HepG2 (cell line): Measurements from ENCODE around the gene MACROH2A1. TPM values are rescaled to one million over a fixed set of nuclear protein-coding genes. Genes with fewer than 3 reads are reported as not detected.

ENCODE experiments used
- ASH2L ChIP-seq: fragments of 300-600, 200-600 bp; sonication (generic); IDR thresholded peaks from 2 replicates; pipeline ENCODE4 v1.7.0; 2017; ENCODE audit warnings: low read depth, mild to moderate bottlenecking, moderate library complexity, mixed read lengths, low read length; ENCODE audit not compliant: insufficient read length
- FOSL1 ChIP-seq: sonication (generic); formaldehyde crosslinking; IDR thresholded peaks from 2 replicates; pipeline ENCODE4 v1.9.0; 2021; ENCODE audit warnings: missing genetic modification reagents, borderline replicate concordance
- KMT2B ChIP-seq: IDR thresholded peaks from 2 replicates; pipeline ENCODE4 v1.6.1; 2016; ENCODE audit warnings: missing genetic modification reagents, missing compliant biosample characterization
- NFKBIZ ChIP-seq: IDR thresholded peaks from 2 replicates; pipeline ENCODE4 v1.6.1; 2018; ENCODE audit warnings: missing genetic modification reagents, missing compliant biosample characterization
- NKX3-1 ChIP-seq: sonication (generic); formaldehyde crosslinking; IDR thresholded peaks from 2 replicates; pipeline ENCODE4 v1.5.0; 2020; ENCODE audit warnings: missing genetic modification reagents
- PHF20 ChIP-seq: sonication (generic); formaldehyde crosslinking; IDR thresholded peaks from 2 replicates; pipeline ENCODE4 v1.5.0; 2020; ENCODE audit warnings: mild to moderate bottlenecking, missing genetic modification reagents
- RFX5 ChIP-seq: IDR thresholded peaks from 2 replicates; pipeline ENCODE4 v1.6.1; 2011; ENCODE audit warnings: low read depth, low read length, improper control_type of control experiment
- ZFP91 ChIP-seq: sonication (generic); formaldehyde crosslinking; IDR thresholded peaks from 2 replicates; pipeline ENCODE4 v1.9.0; 2022; ENCODE audit warnings: missing genetic modification reagents, mild to moderate bottlenecking, borderline replicate concordance
- ZNF570 ChIP-seq: sonication (generic); formaldehyde crosslinking; IDR thresholded peaks from 2 replicates; pipeline ENCODE4 v1.4.0; 2020; ENCODE audit warnings: mild to moderate bottlenecking, missing genetic modification reagents, borderline replicate concordance
- polyA plus RNA-seq, 8 experiments: library from polyadenylated mRNA; depleted of rRNA in 3 of 8; stranded (reverse) in 7 of 8; unstranded in 1 of 8; fragments of >200 nt; fragmentation: Illumina TruSeq in 4 of 8; extraction: Trizol in 4 of 8; gene quantifications; 2 replicates each; pipeline versions ENCODE4 v1.2.1 to v1.2.3, GENCODE V29; 2011 to 2016; ENCODE audit warnings: low read depth in 4 of 8, missing spikeins in 1 of 8, mixed read lengths in 1 of 8; ENCODE audit not compliant: insufficient read depth in 1 of 8
- total RNA-seq, 5 experiments: library from RNA; depleted of rRNA; stranded (reverse); fragments of >200 nt; fragmentation: Illumina TruSeq; extraction: Trizol; gene quantifications; 2 replicates each; pipeline ENCODE4 v1.2.3, GENCODE V29; 2016; ENCODE audit warnings: low read depth in 1 of 5
- TF ChIP-seq, protein P1 (sequence below), 2 experiments: sonication (generic) in 1 of 2; formaldehyde crosslinking in 1 of 2; IDR thresholded peaks; 2 replicates each; pipeline versions ENCODE4 v1.4.0 to v1.6.1; 2016 to 2020; ENCODE audit warnings: borderline replicate concordance in 1 of 2, low read depth in 1 of 2, mild to moderate bottlenecking in 1 of 2, missing genetic modification reagents in 1 of 2

Gene MACROH2A1
- total and polyA plus RNA-seq, 2 of the 13 experiments (the other 11 are each of a cell fraction or from before 2014, with no cell fraction given) = 69.1 to 158 TPM

- TF ChIP-seq, protein P1, sequence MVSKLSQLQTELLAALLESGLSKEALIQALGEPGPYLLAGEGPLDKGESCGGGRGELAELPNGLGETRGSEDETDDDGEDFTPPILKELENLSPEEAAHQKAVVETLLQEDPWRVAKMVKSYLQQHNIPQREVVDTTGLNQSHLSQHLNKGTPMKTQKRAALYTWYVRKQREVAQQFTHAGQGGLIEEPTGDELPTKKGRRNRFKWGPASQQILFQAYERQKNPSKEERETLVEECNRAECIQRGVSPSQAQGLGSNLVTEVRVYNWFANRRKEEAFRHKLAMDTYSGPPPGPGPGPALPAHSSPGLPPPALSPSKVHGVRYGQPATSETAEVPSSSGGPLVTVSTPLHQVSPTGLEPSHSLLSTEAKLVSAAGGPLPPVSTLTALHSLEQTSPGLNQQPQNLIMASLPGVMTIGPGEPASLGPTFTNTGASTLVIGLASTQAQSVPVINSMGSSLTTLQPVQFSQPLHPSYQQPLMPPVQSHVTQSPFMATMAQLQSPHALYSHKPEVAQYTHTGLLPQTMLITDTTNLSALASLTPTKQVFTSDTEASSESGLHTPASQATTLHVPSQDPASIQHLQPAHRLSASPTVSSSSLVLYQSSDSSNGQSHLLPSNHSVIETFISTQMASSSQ (IDR thresholded peaks at IDR 0.05; ENCODE audit: low read depth) = no peak
- TF ChIP-seq, protein P1 (CRISPR knock-in tag; IDR thresholded peaks at IDR 0.05; ENCODE audit: borderline replicate concordance) = no peak
- no peak for TF ChIP-seq NFKBIZ
- TF ChIP-seq ZNF570 (CRISPR knock-in tag) = no peak
- no peak for TF ChIP-seq PHF20
- TF ChIP-seq FOSL1 = no peak
- no peak for TF ChIP-seq RFX5
- no peak for TF ChIP-seq ZFP91
- no peak for TF ChIP-seq KMT2B (CRISPR knock-in tag)
- no peak for TF ChIP-seq ASH2L
- TF ChIP-seq NKX3-1 (CRISPR knock-in tag) = no peak
Measured at GRCh38 chr5:135322744-135323143, 76.3 kb downstream of the MACROH2A1 start (continued).
